ENCODE measurements around the gene GMDS. TPM values are rescaled to one million over a fixed set of nuclear protein-coding genes. Genes with fewer than 3 reads are reported as not detected.

Gene GMDS
- total RNA-seq, 1 donor from 2014 or later = 30.2 TPM

DNA sequence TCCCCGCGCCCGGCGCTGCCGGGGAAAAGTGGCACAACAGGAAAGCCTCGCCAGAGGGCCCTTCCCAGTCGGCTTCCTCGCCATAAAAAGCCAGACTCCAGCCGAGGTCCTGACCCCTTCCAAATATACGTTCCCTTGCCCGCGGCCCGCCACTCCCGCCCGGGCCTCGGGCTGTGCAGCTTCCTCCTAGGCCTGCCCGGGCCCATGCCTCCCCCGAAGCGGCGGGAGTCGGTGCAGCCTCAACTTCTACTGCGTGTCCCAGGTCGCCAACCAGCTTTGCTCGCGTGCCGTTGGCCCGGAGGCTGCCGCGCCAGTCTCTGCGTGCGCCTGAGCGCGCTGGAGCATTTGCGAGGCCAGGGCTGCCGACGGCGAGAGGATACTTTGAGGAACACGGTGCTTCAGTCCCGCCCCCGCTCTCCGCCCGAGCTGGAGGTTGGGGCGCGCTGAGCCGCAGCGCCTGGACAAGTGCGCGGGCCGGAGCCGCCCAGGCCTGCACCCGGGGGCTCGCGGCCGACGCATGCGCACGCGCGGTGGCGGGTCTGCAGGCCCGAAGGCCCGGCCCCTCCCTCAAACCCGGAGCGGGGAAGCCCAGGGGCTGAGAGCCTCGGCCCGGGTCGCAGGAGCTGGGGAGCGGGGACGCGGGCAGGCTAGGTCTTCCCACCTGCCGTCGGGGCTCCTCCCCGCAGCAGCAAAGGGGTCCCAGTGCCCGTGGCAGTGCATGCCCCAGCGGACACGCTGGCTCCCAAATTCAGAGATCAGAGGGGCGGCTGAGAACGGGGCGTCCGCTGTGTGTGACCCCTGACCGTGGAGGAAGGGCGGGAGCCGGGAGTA is 625.5 kb downstream of the GMDS start:
- TF ChIP-seq POLR2AphosphoS5 (IDR thresholded peaks at IDR 0.05; ENCODE audit: insufficient read depth in 1 of 2, low read depth in 1 of 2) (no peak), POLR2A (IDR thresholded peaks at IDR 0.05) (no peak), CTCF (IDR thresholded peaks at IDR 0.05) (no peak)
- intact Hi-C loops (cut with DNase I) = loop anchor here (10.0 kb wide), 1 partner anchor 295 kb away; no protein-coding TSS in a partner anchor
- H3K36me3 ChIP-seq = no peaks in the 10 kb centered on the region
- H3K4me3 ChIP-seq = peak overlapping the region; percentile 22 to 24
- no peaks in the 10 kb centered on the region for H3K9me3 ChIP-seq
- peaks cover 10% of the 10 kb centered on the region for H3K4me1 ChIP-seq
- H3K27ac ChIP-seq = no peak overlapping the region
- no peaks in the 10 kb centered on the region for H3K27me3 ChIP-seq
- no peak for DNase-seq (ENCODE audit: extremely low spot score in 2 of 2)

DNA sequence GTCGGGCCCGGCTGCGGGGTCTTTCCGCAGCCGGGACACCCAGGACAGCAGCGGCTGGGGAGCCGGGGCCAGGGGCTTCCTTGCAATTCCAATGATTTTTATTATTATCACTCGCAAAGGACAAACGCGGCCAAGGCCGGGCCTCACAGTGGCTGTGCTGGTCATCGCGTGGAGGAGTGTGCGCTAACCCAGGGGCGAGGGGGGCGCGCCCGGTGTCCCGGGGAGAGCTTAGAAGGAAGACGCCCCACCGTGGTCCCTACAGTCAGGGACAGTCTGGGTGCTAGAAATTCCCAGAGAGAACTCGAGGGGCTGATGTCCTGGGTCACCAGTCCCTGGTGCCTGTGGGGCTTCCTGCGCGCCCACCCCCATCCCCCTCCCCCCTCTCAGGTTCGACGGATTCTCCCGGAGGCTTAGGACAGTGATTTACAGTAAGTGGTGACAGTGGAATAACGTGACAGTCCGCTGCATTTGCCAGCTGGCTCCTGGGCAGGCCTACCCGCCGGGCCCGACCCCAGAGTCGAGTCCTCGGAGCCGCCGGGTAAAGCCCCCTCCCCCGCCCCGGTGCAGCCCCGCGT is 626.2 kb downstream of the GMDS start:
- Histone ChIP-seq H3K4me3 (peak overlapping the region; percentile 22 to 24), H3K27ac (no peak overlapping the region), H3K36me3 (no peaks in the 10 kb centered on the region), H3K9me3 (no peaks in the 10 kb centered on the region), H3K27me3 (peaks cover 6% of the 10 kb centered on the region), H3K4me1 (peaks cover 12% of the 10 kb centered on the region)
- DNase-seq (ENCODE audit: extremely low spot score in 2 of 2) = no peak
- TF ChIP-seq POLR2A (IDR thresholded peaks at IDR 0.05) (no peak), CTCF (IDR thresholded peaks at IDR 0.05) (no peak), POLR2AphosphoS5 (IDR thresholded peaks at IDR 0.05; ENCODE audit: insufficient read depth in 1 of 2, low read depth in 1 of 2) (no peak)
- intact Hi-C loops (cut with DNase I) = loop anchor here (10.0 kb wide), 1 partner anchor 296 kb away; no protein-coding TSS in a partner anchor

DNA sequence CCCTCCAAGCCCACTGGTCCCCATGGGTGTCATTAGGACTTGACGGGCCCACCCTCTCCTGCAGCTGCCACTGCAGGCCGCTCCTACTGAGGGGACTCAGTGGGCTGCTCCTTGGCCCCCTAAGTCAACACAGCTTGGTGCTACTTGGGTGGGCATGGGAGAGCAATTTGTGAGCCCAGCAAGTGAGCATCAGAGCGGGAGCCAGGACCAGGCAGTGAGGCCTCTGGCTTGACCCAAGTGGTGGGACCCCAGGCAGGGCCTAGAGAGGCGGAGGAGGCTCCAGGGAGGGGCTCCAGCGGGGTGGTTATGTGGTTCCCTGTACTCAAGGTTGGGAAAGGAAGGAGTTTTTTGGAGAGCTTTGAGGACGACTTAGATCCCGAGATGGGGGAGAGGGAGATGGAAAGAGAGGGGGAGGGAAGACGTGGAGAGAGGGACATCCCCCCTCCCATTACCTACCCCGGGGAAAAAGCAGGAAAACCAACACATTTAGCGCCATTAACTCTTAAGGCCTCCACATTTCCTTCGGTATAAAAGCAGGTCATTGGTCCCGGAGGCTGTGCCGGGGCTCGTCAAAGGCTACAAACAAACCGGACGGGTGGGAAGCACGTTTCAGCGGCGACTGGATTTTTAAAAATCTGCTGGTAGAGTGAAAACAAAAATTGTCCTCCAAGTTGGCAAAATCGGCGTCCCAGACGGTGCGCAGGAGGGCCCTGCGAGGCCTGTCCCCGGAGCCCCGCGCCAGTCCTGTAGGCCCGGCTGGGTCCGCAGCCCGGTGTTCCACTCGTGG is 626.9 kb downstream of the GMDS start:
- Histone ChIP-seq H3K27ac (no peak overlapping the region), H3K4me3 (no peak overlapping the region), H3K4me1 (peaks cover 17% of the 10 kb centered on the region), H3K27me3 (peaks cover 13% of the 10 kb centered on the region), H3K9me3 (no peaks in the 10 kb centered on the region), H3K36me3 (no peaks in the 10 kb centered on the region)
- TF ChIP-seq CTCF (IDR thresholded peaks at IDR 0.05) (no peak), POLR2AphosphoS5 (IDR thresholded peaks at IDR 0.05; ENCODE audit: insufficient read depth in 1 of 2, low read depth in 1 of 2) (no peak), POLR2A (IDR thresholded peaks at IDR 0.05) (no peak)
- intact Hi-C loops (cut with DNase I) = loop anchor here (10.0 kb wide), 1 partner anchor 296 kb away; no protein-coding TSS in a partner anchor
- DNase-seq (ENCODE audit: extremely low spot score in 2 of 2) = no peak

- Histone ChIP-seq H3K27me3 (peaks cover 18% of the 10 kb centered on the region), H3K9me3 (no peaks in the 10 kb centered on the region), H3K4me1 (peaks cover 17% of the 10 kb centered on the region), H3K27ac (no peak overlapping the region), H3K4me3 (no peak overlapping the region), H3K36me3 (no peaks in the 10 kb centered on the region)
- DNase-seq (ENCODE audit: extremely low spot score in 2 of 2) = no peak
- intact Hi-C loops (cut with DNase I) = loop anchor here (10.0 kb wide), 1 partner anchor 297 kb away; no protein-coding TSS in a partner anchor
- TF ChIP-seq CTCF (IDR thresholded peaks at IDR 0.05) = no peak
- TF ChIP-seq POLR2A (IDR thresholded peaks at IDR 0.05) = no peak
- TF ChIP-seq POLR2AphosphoS5 (IDR thresholded peaks at IDR 0.05; ENCODE audit: insufficient read depth in 1 of 2, low read depth in 1 of 2) = no peak
Observed at GRCh38 chr6:1617466-1618310, 627.7 kb downstream of the GMDS start.

Data from vagina (tissue), 2 donors.